ENCODE measurements around the gene TNRC18.
"Not testable (repeated sequence)": the region's sequence is repeated elsewhere in the genome, so short reads cannot be mapped to it uniquely, and the experiment has no call there.

The TNRC18 gene

DNA sequence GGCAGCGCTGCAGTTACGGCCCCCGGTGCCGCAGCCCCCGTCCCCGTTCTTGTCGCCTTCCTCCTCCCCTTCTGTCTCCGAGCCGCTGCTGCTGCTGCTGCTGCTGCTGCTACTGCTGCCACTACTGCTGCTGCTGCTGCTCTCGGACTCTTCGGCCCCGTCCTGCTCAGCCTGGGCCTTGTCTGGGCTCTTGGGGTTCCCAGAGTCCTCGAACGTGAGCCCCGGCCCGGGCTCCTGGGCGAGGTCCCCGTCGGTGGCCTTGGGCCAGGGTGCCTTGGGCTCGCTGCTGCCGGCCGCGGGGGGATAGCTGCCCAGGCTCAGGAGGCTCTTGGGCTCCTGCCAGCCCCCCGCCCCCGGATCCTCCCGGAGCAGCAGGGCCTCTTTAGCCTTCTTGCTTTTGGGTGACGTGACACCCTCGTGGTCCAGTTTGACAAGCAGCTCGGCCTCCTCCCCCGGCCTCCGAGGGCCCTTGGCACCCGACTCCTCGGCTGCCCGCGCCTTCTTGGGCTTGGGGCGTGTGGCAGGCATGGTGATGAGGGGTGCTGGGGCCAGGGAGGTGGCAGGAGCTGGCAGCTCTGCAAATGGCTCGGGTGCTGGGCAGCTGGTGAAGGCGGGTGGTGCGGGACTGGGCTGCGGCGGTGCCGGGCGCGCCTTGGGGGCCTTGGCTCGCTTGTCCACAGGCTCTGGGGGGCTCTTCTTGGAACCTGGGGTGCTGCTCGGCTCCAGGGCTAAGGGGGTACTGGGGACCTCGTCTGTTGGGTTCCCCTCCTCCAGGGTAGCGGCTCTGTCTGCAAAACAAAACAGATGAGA is 110.4 kb downstream of the TNRC18 start:
- DNase-seq, result not testable (repeated sequence)

GRCh38 chr7:5312276-5313070 is 111.2 kb downstream of the TNRC18 start:
- not testable (repeated sequence) for DNase-seq

- no peak for DNase-seq
These were observed 112.7 kb downstream of the TNRC18 start for GRCh38 chr7:5310822-5311405.

- DNase-seq, result no peak
These were observed 114.5 kb downstream of the TNRC18 start for GRCh38 chr7:5309146-5309545.

DNA sequence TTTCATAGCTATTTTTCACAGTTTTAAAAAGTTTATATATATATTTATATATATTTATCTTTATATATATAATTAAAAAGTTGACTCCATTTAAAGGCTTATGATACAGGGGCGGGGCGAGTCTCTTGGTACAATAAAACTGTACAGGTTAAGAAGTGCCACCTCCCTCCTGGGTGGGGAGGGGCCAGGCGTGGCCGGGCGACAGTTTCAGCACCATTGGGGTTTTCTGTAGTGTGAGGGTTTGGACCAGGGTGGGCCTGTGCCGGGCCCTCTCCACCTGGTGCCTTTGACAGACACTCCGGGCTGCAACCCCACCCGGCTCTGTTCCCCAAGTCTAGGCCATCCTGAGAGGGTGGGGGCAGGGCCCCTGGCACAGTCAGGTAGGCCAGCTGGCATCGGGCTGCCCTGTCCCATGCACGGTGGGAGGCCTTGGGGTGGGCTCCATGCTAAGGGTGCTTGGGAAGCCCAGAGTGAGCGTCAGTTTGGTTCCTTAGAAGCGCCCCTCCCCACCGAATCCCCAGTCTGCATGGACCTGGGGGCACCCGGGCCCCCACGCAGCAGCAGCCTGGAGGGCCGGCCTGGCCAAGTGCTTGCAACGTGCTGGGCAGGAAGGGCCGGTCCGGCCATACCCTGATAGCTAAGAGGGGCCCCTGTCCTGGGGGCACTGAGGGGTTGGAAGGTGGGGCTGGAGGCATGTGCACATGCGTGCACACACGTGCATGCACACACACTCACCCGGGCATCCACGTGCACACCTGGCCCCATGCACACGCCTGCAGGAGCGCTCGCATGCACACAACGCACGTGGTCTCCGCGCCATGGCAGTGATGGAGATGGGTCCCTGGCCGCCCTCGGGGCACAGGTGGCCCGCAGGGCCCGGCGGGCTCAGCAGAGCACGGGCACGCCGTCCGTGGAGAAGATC is 116.2 kb downstream of the TNRC18 start:
- not testable (repeated sequence) for DNase-seq

DNA sequence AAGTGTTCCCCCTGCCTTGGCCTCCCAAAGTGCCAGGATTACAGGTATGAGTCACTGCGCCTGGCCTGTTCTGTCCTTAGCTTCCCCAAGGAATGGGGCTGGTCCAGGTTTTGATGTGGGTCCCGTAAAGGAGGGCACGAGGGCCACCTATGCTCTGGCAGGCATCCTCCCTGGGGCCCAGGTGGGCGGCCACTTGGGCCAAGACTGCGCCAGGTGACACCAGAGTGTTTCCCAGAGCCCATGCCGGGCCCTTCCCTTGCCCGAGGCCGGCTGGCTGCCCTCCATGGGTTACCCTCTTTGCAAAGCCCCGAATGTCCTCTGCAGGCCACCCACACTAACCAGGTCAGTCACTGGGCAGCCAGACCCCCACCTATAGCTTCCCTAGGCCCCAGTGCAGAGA is 118.6 kb downstream of the TNRC18 start:
- DNase-seq, result not testable (repeated sequence)

- no peak for DNase-seq
These were observed 119.8 kb downstream of the TNRC18 start for GRCh38 chr7:5303591-5304505.

GRCh38 chr7:5303061-5303460 is 120.6 kb downstream of the TNRC18 start:
- no peak for DNase-seq

GRCh38 chr7:5302577-5302976 is 121.1 kb downstream of the TNRC18 start:
- DNase-seq, result no peak

DNA sequence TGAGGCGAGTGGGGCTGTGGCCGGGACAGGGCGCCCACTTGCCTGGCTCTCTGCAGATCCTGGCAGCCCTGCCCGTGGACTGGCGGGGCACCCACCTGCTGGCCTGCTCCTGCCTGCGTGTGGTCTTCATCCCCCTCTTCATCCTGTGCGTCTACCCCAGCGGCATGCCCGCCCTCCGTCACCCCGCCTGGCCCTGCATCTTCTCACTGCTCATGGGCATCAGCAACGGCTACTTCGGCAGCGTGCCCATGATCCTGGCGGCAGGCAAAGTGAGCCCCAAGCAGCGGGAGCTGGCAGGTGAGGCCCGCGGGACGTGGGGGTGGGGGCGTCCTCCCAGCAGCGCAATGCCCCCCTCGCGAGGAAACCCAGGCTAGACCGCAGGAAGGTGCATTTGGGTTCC is 123.3 kb downstream of the TNRC18 start:
- DNase-seq, result no peak

DNA sequence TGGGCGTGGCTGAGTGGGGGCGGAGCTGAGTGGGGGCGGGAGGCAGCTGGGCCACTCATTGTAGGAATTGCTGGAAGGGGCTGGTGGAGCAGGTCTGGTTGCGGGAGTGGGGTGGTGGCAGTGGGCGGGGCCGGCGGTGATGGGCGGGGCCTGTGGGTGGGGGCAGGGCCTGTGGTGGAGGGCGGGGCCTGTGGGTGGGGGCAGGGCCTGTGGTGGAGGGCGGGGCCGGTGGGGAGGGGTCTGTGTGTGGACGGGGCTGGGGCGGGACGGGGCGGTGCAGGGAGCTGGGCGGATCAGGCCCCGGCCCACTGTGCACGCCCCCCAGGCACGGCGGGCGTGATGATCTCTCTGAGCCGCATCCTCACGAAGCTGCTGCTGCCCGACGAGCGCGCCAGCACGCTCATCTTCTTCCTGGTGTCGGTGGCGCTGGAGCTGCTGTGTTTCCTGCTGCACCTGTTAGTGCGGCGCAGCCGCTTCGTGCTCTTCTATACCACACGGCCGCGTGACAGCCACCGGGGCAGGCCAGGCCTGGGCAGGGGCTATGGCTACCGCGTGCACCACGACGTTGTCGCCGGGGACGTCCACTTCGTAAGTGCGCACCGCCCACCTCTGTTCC is 126.9 kb downstream of the TNRC18 start:
- DNase-seq, result peak; percentile 46

DNA sequence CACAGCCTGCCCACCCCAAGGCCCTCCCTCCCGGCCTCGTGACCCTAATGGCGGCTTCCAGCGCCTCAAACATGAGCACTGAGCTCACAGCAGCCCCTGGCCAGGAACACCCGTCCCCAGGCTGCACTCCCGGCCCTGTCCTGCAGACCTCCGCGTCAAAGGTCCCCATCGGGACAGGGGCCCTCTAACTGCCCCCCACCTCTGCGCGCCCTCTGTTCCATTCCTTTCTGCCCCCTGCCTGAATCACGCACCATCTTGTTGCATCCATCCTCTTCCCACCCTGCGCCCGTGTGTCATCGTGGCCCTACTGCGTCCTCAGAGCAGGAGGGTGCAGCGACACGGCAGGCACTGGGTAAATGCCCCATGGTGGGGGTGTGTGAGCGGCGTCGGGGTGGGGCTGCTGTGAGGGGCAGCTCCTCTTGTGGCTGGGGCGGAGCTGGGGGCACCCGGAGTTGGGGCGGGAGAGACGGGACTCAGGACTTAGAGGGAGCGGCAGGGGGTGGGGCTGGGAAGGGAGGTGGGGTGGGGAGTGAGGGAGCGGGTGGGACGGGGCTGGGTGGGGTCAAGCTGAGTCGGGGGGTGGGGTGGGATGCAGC is 127.5 kb downstream of the TNRC18 start:
- no peak for DNase-seq

DNA sequence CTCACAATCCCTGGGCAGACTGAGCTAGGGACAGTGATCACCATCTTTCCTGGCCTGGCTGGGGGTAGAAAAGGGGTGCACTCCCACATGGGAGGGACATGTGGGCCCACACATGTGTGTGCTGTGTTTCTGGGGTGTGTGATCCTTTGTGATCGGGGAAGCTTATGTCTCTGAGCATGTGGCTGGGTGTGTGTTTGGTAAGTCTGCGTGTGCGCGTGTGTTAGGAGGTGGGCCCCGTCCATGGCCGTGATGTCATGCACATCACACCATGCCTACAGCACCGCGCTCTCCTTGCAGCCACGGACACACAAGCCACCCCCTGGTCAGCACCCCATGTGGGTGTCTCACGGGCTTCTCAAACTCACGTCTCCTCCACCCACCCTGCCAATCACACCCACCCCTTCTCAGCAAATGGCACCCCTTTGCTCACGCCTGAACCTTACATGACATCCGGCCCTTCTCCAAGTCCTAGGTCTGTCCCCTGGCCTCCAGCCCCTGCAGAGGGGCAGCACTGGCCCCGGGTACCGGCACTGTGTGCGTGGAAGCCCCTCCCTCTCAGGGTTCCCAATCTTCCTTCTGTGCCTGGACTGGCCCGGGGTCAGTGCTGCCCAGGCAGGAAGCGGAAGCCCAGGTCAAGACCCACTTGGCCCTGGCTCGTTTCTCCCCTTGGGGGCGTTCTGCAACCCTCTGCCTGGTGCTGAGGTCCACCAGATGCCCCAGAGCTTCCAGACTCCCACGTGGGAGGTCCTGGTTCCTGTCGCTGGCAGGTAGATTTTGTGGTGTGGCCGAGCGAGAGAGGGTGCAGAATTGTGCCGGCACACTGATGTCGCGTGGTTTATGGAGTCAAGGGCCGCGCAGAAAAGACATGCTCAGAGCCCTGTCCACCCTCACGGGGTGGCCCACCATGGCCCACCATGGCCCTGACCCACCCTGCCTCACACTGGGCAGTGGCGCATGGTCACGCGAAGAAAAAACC is 128.3 kb downstream of the TNRC18 start:
- no peak for DNase-seq

- no peak for DNase-seq
These were observed 129.3 kb downstream of the TNRC18 start for GRCh38 chr7:5294169-5294987.

DNA sequence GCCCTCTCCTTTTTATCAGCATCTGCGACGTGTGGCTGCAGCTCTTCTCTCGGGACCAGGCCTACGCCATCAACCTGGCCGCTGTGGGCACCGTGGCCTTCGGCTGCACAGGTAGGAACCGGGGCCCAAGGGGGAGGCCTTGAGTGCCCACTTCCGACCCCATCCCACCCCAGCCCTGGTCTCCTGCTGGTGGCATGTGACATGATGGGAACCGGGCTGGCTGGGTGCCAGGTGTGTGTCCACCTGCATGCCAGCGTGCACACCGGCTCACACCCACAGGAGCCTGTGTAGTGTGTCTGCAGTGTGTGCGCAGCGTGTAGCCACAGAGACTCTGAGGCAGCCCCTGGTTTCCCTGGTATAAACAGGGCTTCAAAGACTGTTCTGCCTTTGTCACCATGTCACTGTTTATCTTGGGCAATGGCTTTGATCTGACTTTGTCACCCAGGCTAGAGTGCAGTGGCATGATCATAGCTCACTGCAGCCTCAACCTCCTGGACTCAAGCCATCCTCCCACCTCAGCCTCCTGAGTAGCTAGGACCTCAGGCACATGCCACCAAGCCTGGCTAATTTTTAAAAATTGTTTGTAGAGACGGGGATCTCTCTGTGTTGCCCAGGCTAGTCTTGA is 131.8 kb downstream of the TNRC18 start:
- not testable (repeated sequence) for DNase-seq

DNA sequence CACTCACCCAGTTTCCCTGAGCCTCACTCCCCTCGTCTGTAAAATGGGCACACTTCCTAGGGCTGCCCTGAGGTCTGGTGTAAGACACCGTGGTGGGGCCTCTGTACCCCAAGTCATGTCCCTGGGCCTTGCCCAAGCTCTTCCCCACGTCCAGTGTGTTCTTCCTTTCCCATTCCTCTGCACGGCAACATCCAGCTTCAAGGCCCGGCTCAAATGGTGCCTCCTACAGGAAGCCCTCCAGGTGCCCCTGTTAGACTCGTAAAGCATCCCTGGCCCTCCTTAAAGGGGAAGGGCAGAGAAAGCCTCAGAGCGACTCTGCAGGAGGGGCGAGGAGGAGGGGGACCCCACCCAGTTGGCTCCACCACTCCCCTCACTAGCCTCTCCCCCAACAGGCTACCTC is 132.3 kb downstream of the TNRC18 start:
- no peak for DNase-seq

DNA sequence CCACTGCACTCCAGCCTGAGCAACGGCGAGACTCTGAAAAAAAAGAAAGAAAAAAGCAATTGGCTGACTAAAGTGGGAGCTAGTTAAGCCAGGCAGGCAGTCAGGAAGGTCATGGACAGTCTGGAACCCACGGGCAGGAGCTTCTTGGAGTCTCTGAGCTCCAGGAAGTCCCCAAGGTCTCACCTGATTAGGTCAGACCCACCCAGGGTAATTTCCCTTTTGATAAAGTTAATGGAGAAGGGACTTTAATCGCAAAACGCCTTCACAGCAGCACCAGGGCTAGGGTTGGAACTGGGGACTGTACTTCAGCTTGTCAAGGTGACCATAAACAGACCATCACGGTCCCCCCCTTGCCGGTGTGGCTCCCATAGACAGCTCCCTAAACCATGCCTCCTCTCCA is 134.3 kb downstream of the TNRC18 start:
- no peak for DNase-seq

DNA sequence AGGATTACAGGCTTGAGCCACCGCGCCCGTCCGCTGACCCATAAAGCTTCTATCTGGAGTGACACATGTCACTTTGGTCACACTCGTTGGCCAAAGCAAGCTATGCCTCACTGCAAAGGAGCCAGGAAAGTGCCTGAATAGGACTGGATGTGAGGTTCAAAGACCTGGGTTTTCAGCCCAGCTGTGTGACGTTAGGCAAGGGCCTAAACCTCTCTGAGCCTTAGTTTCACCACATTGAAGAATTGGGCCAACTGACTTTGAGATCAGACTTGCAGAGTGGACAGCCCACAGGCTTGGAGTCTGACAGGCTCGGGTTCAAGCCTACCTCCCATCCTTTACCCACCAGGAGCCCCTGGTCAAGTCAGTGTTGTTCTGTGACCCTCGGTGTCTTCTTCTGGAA is 135.1 kb downstream of the TNRC18 start:
- DNase-seq, result not testable (repeated sequence)
